Tibial nerve (tissue), 4 donors: Measurements from ENCODE around the gene FBF1.

ENCODE experiments used
- CTCF ChIP-seq, 5 experiments: fragments of 200-600 bp in 3 of 5; fragments of 450-650 bp in 2 of 5; sonication (generic) in 3 of 5; IDR thresholded peaks; one replicate each; pipeline ENCODE4 v1.5.1; 2016 to 2019; ENCODE audit warnings: antibody characterized with exemption in 5 of 5, mild to moderate bottlenecking in 3 of 5, moderate library complexity in 2 of 5
- EP300 ChIP-seq, 2 donors: sonication (generic); formaldehyde crosslinking; IDR thresholded peaks; one replicate each; pipeline ENCODE4 v1.6.1; 2017; ENCODE audit warnings: antibody characterized with exemption in 2 of 2, mild to moderate bottlenecking in 1 of 2

GRCh38 chr17:75926456-75926855 lies 14.4 kb downstream of the FBF1 start:
- no peak for TF ChIP-seq CTCF (IDR thresholded peaks at IDR 0.05)
- no peak for TF ChIP-seq EP300 (IDR thresholded peaks at IDR 0.05)
